GM12873 (cell line): ENCODE measurements around the gene CENPP.

Source experiments
- TF ChIP-seq, protein P1 (sequence below): IDR thresholded peaks from 2 replicates; pipeline ENCODE4 v1.5.1; 2012; ENCODE audit warnings: low read depth, mild to moderate bottlenecking, moderate library complexity, low read length, control low read depth; ENCODE audit not compliant: insufficient read depth; ENCODE audit errors: missing control alignments

The CENPP gene

DNA sequence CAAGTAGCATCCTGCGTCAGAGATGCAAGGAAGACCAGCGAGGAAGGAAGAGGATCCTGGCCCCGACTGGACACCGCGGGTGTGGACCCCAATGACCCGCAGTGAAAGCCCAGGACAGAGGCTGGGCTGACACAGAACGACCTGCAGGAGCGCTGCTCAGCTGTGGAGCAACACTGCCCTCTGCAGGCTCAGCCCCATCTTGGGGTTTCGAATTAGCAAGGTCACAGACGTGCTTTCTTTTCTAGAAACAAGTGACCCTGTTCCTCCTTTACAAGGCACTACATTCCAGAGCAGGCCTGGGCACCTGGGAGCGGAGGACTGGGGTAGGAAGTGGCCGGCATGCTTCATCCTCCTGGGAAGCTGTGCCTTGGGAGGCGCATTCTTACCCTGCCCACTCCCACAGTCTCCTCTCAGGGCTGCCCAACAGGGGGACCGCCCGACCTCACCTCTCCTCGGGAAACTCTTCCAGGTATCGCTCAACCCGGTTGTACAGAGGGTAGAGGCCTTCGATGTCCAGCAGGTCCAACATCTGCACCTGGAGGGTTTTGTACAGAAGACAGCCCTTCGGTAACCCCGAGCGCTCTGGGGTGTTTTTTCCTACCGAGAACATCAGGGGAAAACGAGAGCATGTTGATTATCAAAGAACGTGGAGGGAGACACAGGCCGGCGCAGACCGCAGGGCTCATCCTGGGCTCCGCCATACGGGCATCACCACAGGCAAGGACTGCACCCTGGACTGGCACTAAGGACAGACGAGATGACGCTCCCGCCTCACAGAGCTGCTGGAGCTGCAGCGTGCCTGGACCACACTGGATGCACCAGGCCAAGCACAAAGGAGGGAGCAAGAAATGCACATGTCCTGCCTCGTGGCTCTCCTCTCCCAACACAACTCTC lies 309.2 kb downstream of the CENPP start:
- TF ChIP-seq, protein P1, sequence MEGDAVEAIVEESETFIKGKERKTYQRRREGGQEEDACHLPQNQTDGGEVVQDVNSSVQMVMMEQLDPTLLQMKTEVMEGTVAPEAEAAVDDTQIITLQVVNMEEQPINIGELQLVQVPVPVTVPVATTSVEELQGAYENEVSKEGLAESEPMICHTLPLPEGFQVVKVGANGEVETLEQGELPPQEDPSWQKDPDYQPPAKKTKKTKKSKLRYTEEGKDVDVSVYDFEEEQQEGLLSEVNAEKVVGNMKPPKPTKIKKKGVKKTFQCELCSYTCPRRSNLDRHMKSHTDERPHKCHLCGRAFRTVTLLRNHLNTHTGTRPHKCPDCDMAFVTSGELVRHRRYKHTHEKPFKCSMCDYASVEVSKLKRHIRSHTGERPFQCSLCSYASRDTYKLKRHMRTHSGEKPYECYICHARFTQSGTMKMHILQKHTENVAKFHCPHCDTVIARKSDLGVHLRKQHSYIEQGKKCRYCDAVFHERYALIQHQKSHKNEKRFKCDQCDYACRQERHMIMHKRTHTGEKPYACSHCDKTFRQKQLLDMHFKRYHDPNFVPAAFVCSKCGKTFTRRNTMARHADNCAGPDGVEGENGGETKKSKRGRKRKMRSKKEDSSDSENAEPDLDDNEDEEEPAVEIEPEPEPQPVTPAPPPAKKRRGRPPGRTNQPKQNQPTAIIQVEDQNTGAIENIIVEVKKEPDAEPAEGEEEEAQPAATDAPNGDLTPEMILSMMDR: peak; percentile 99

DNA sequence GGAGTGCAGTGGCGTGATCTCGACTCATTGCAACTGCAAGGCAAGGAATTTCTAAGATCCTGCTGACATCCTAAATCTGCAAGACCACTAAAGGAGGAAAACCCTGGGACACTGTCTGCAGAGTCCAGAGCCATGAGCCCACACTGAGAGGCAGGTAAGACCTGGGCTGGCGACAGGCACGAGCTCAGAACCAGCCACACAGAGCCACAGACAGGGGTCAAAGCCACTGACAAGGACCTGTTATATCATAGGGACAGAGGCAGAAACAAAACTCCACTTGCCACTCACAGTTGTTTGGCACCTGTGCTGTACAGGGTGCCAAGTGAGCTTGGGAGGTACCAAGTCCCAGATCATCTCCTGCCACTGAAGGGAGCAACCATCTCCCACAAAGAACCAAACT lies 310.0 kb downstream of the CENPP start:
- TF ChIP-seq, protein P1: no peak

DNA sequence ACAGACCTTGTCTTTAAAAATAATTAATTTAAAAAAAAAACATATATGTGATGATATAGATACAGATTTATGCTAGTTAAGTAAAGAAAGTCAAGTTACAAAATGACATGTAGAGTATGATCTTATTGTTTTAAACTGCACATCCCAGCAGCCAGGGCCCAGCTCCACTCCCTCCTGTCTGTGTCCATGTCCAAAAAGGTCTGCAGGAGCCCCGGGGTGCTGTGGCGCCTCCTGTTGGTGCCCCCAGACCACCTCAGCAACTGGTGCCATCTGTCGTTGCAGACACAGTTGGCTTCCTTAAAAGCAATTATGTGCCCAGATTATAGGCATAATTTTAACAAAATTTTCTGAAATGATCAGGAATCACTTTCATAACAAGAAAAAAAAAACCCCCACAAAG lies 310.9 kb downstream of the CENPP start:
- TF ChIP-seq, protein P1: peak; percentile 16

DNA sequence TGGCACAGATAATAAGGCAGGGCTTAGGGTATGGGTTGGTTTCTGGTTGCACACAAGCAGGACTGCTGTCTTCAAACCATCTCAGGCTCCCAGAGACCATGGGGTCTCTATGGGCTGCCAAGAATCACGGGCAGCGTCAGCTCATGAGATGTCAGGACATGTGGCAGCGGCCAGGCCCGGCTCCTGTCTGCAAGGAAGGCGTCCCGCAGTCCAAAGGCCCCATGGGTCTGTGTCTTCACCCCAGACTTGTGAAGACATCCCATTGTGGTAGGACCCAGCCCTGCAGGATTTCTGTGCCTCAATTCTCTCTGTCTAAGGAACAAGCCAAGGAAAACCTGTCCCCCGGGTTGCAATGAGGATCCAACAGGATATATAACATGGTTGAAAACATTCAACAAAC lies 311.6 kb downstream of the CENPP start:
- TF ChIP-seq, protein P1: no peak

DNA sequence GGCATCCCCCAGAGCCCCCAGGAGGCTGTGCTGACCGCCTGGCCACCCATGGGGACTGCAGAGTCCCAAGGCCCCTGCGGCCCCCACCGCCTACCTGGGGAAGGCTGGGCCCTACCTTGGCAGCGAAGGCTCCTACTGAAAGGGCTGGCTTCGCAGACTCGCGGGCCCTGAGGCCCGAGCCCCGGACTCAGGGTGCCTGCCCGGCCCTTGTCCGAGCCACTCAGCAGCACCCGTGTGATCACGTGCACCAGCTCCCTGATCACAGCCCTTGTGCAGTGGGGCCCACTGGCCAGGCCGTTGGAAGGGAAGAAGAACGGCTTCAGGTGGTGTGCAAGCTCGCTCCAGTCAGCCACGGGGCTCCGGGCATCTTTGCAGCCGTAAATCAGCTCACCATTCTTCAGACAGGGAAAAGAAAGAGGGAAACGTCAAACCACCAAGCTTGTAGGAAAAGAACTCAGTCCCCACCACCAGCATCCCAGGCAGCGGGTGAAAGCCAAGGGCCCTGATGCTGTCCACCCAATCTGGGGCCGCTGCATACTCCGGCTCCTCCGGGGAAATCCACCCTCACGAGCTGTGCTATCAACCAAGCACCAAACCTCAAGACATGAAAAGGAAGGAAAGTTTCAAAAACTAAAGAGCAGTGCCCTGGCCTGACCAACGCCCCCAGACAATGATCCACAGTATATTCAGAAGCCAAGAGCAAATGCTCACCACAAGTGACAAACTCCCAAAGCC lies 312.3 kb downstream of the CENPP start:
- TF ChIP-seq, protein P1: no peak

DNA sequence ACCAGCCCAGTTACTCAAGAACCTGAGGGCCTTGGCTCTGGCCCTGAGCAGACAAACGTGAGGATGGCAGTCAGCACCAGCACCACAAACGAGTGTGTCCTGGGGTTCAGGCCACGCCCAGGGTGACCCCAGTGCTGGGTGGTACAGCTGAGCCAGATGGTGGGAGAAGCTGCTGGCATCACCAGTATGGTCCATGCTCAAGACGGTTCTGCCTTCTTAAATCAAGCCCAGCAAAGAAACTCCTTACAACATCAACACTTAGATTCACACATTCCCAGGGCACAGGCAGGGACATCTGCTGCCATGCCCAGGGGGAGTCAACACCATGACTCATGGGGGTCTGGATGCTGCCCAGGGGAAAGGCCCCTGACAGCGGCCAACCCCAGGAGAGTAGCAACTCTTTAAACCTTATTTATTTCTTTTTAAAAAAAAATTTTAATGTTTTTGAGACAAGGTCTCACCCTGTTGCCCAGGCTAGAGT lies 312.9 kb downstream of the CENPP start:
- TF ChIP-seq, protein P1: no peak

DNA sequence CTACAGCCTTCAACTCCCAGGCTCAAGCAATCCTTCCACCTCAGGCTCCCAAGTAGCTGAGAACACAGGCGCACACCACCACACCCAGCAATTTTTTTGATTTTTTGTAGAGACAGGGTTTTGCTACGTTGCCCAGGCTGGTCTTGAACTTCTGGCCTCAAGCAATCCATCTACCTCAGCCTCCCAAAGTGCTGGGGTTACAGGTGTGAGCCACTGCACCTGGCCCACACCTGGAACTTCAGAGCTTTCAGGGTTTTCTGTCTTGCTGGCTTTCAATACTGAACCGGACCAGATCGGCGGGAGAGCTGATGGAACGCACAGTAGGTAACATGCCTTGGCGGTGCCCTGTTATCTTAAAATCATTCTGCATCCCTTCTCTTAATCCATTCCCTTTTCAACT lies 313.4 kb downstream of the CENPP start:
- TF ChIP-seq, protein P1: no peak
